GM12891 (cell line): ENCODE data around the gene SLC22A31.

ENCODE experiments used
- DNase-seq: peaks from one replicate; pipeline ENCODE4 v3.0.0; 2011; ENCODE audit warnings: low spot score; ENCODE audit not compliant: insufficient read length
- FAIRE-seq: peaks from 2 replicates; lab custom pipeline; 2011; peaks lifted over from hg19 to GRCh38; lab: Jason Lieb, UNC
- PAX5 ChIP-seq: IDR thresholded peaks from 2 replicates; pipeline ENCODE4 v1.6.1; 2011; ENCODE audit warnings: low read length, moderate library complexity, mild to moderate bottlenecking; ENCODE audit not compliant: insufficient read depth, severe bottlenecking
- POLR2A ChIP-seq: IDR thresholded peaks from 2 replicates; pipeline ENCODE4 v1.6.1; 2011; ENCODE audit warnings: low read depth, low read length, control low read depth
- POLR2AphosphoS5 ChIP-seq: IDR thresholded peaks from 2 replicates; pipeline ENCODE4 v1.6.1; 2011; ENCODE audit warnings: low read depth, low read length, control low read depth
- POU2F2 ChIP-seq: IDR thresholded peaks from 2 replicates; pipeline ENCODE4 v1.6.1; 2011; ENCODE audit warnings: low read depth, mild to moderate bottlenecking, control low read depth, low read length, moderate library complexity
- SPI1 ChIP-seq: IDR thresholded peaks from 2 replicates; pipeline ENCODE4 v1.6.1; 2011; ENCODE audit warnings: low read depth, low read length, control low read depth
- TAF1 ChIP-seq: IDR thresholded peaks from 2 replicates; pipeline ENCODE4 v1.6.1; 2011; ENCODE audit warnings: low read depth, low read length, control low read depth

Gene SLC22A31

GRCh38 chr16:89241187-89242007 lies 41.1 kb upstream of the SLC22A31 start:
- DNase-seq = peak; percentile 81
- no peak for TF ChIP-seq PAX5
- TF ChIP-seq POU2F2 = peak; percentile 55; the same call in 1 of the 2 replicates
- TF ChIP-seq TAF1 = peak; percentile 89
- TF ChIP-seq POLR2AphosphoS5 = peak; percentile 96
- TF ChIP-seq POLR2A = peak; percentile 96
- peak; percentile 29; the same call in 1 of the 2 replicates for TF ChIP-seq SPI1
- FAIRE-seq = peak; percentile 16

GRCh38 chr16:89237733-89238132 lies 37.4 kb upstream of the SLC22A31 start:
- FAIRE-seq = no peak
- DNase-seq = no peak
- TF ChIP-seq POLR2A (no peak), POLR2AphosphoS5 (no peak)

GRCh38 chr16:89233678-89234490 lies 33.5 kb upstream of the SLC22A31 start:
- DNase-seq (no peak), FAIRE-seq (no peak)
- TF ChIP-seq TAF1 (no peak), POLR2AphosphoS5 (no peak), POU2F2 (no peak), SPI1 (no peak), PAX5 (no peak), POLR2A (no peak)

DNA sequence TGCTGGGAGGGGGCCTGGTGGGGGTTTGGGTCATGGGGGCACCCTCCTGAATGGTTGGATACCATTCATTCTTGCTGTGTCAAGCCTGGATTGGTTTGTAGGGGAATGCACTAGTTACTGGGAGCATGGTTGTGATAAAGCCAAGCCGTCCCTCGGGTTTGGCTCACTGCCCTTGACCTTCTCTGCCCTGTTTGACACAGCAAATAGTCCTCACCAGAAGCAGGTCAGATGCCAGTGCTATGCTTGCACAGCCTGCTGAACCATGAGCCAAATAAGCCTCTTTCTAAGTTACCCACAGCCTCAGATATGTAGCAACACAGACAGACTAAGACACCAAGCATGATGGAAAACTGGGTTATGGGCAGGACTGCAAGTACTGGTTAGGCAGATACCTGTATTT lies 31.8 kb upstream of the SLC22A31 start:
- TF ChIP-seq POLR2A = no peak
- TF ChIP-seq PAX5 = no peak
- TF ChIP-seq POLR2AphosphoS5 = no peak
- TF ChIP-seq SPI1 = no peak
- no peak for TF ChIP-seq POU2F2
- no peak for TF ChIP-seq TAF1
- DNase-seq = no peak
- no peak for FAIRE-seq

GRCh38 chr16:89230255-89230654 lies 29.9 kb upstream of the SLC22A31 start:
- DNase-seq = no peak
- TF ChIP-seq POU2F2 (no peak), POLR2AphosphoS5 (no peak), TAF1 (no peak), PAX5 (no peak), POLR2A (no peak), SPI1 (no peak)
- FAIRE-seq = no peak

DNA sequence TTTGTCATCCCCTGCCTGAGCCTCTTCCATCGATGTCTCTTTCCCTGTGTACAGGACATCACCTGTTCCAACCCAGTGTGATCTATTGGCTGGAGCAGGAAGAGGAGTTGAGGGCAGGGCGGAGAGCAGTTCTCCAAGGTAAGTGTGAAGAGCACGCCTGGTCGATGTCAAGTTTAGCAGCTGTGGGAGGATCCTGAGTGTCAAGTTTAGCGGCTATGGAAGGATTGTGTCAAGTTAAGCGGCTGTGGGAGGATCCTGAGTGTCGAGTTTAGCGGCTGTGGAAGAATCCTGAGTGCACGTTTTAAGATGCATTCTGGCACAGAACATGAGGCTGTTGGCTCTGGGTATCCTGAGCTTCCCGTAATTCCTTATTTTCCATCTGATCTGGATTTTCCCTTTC lies 24.3 kb upstream of the SLC22A31 start:
- FAIRE-seq (no peak), DNase-seq (no peak)
- TF ChIP-seq TAF1 (no peak), POLR2A (no peak), SPI1 (no peak), PAX5 (no peak), POU2F2 (no peak), POLR2AphosphoS5 (no peak)

GRCh38 chr16:89222931-89223330 lies 22.6 kb upstream of the SLC22A31 start:
- TF ChIP-seq POU2F2 = no peak
- no peak for TF ChIP-seq POLR2AphosphoS5
- no peak for TF ChIP-seq TAF1
- no peak for TF ChIP-seq SPI1
- no peak for TF ChIP-seq POLR2A
- TF ChIP-seq PAX5 = no peak
- FAIRE-seq = no peak

DNA sequence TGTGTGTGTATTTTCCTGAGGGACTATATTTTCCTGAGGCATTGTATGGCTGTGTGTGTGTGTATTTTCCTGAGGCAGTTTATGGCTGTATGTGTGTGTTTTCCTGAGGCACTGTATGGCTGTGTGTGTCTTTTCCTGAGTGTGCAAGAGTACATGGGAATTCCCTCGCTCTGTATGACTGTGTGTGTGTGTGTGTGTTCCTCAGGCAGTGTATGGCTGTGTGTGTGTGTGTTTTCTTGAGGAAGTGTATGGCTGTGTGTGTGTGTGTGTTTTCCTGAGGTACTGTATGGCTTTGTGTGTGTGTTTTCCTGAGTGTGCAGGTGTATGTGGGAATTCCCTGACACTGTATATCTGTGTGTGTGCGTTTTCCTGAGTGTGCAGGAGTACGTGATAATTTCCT lies 21.3 kb upstream of the SLC22A31 start:
- FAIRE-seq (no peak), DNase-seq (no peak)
- TF ChIP-seq POLR2AphosphoS5 (no peak), POLR2A (no peak), TAF1 (no peak), SPI1 (no peak)

More at GRCh38 chr16:89222931-89223330, 22.6 kb upstream of the SLC22A31 start:
- no peak for DNase-seq

- DNase-seq (no peak), FAIRE-seq (no peak)
- TF ChIP-seq POLR2A (no peak), SPI1 (no peak), TAF1 (no peak), PAX5 (no peak), POU2F2 (no peak), POLR2AphosphoS5 (no peak)
These were observed 19.0 kb upstream of the SLC22A31 start for GRCh38 chr16:89219365-89219764.
